Peyer's patch (tissue), 4 donors: Measurements from ENCODE around the gene KAT5. TPM values are rescaled to one million over a fixed set of nuclear protein-coding genes. Genes with fewer than 3 reads are reported as not detected.

Experiments
- DNase-seq, 3 donors: peaks; one replicate each; pipeline ENCODE4 v3.0.0-alpha.2; 2017 to 2019
- H3K27ac ChIP-seq, 4 donors: fragments of 200-600 bp; sonication (generic); one replicate each; pipeline ENCODE4 v1.5.1; 2016 to 2019
- H3K27me3 ChIP-seq, 2 donors: fragments of 200-600 bp; sonication (generic); one replicate each; pipeline ENCODE4 v1.5.1; 2019
- H3K36me3 ChIP-seq, 3 donors: fragments of 200-600 bp; sonication (generic); one replicate each; pipeline ENCODE4 v1.5.1; 2016 to 2019
- H3K4me1 ChIP-seq, 4 donors: fragments of 200-600 bp; sonication (generic); one replicate each; pipeline ENCODE4 v1.5.1; 2016 to 2019
- H3K4me3 ChIP-seq, 4 donors: fragments of 200-600 bp; sonication (generic); 1 replicate in 3 of 4; 2 replicates in 1 of 4; pipeline ENCODE4 v1.5.1; 2016 to 2019; ENCODE audit warnings: mild to moderate bottlenecking in 1 of 4
- H3K9me3 ChIP-seq, 4 donors: fragments of 200-600 bp; sonication (generic); one replicate each; pipeline ENCODE4 v1.5.1; 2016 to 2019; ENCODE audit warnings: mild to moderate bottlenecking in 1 of 4
- POLR2A ChIP-seq, 2 donors: fragments of 450-650 bp; IDR thresholded peaks; one replicate each; pipeline ENCODE4 v1.5.1; 2017; ENCODE audit warnings: antibody characterized with exemption in 2 of 2, mild to moderate bottlenecking in 2 of 2, moderate library complexity in 2 of 2
- total RNA-seq, 4 donors: library from RNA; depleted of rRNA; stranded (reverse); fragments of >200 nt; gene quantifications; one replicate each; pipeline ENCODE4 v1.1.0, GENCODE V29; 2016
- TF ChIP-seq, protein P1 (sequence below), 6 experiments: fragments of 450-650 bp in 4 of 6; fragments of 200-600 bp in 2 of 6; sonication (generic) in 1 of 6; IDR thresholded peaks; one replicate each; pipeline ENCODE4 v1.5.1; 2017 to 2019; ENCODE audit warnings: antibody characterized with exemption in 6 of 6, mild to moderate bottlenecking in 3 of 6, moderate library complexity in 1 of 6

Gene KAT5
- total RNA-seq, 4 donors from 2014 or later = 55.9 to 137 (median 80.3) TPM

- Histone ChIP-seq H3K27me3 (no peaks in the 10 kb centered on the region), H3K9me3 (no peaks in the 10 kb centered on the region), H3K4me3 (no peak overlapping the region), H3K4me1 (no peaks in the 10 kb centered on the region), H3K27ac (no peak overlapping the region), H3K36me3 (no peaks in the 10 kb centered on the region)
- DNase-seq = no peak
- TF ChIP-seq, protein P1, sequence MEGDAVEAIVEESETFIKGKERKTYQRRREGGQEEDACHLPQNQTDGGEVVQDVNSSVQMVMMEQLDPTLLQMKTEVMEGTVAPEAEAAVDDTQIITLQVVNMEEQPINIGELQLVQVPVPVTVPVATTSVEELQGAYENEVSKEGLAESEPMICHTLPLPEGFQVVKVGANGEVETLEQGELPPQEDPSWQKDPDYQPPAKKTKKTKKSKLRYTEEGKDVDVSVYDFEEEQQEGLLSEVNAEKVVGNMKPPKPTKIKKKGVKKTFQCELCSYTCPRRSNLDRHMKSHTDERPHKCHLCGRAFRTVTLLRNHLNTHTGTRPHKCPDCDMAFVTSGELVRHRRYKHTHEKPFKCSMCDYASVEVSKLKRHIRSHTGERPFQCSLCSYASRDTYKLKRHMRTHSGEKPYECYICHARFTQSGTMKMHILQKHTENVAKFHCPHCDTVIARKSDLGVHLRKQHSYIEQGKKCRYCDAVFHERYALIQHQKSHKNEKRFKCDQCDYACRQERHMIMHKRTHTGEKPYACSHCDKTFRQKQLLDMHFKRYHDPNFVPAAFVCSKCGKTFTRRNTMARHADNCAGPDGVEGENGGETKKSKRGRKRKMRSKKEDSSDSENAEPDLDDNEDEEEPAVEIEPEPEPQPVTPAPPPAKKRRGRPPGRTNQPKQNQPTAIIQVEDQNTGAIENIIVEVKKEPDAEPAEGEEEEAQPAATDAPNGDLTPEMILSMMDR (IDR thresholded peaks at IDR 0.05) = no peak
- TF ChIP-seq POLR2A (IDR thresholded peaks at IDR 0.05) = no peak
Observed at GRCh38 chr11:65736810-65737209, 24.8 kb downstream of the KAT5 start.

- Histone ChIP-seq H3K27ac (no peak overlapping the region), H3K27me3 (no peaks in the 10 kb centered on the region), H3K4me3 (no peak overlapping the region), H3K9me3 (no peaks in the 10 kb centered on the region), H3K4me1 (no peaks in the 10 kb centered on the region), H3K36me3 (no peaks in the 10 kb centered on the region)
- no peak for DNase-seq
- TF ChIP-seq, protein P1 (IDR thresholded peaks at IDR 0.05) = no peak
- no peak for TF ChIP-seq POLR2A (IDR thresholded peaks at IDR 0.05)
Observed at GRCh38 chr11:65739022-65739421, 27.0 kb downstream of the KAT5 start.

- H3K9me3 ChIP-seq = no peaks in the 10 kb centered on the region
- DNase-seq = no peak
- H3K27ac ChIP-seq = no peak overlapping the region
- no peaks in the 10 kb centered on the region for H3K27me3 ChIP-seq
- no peak overlapping the region for H3K4me3 ChIP-seq
- H3K36me3 ChIP-seq = no peaks in the 10 kb centered on the region
- no peak for TF ChIP-seq POLR2A (IDR thresholded peaks at IDR 0.05)
- TF ChIP-seq, protein P1 (IDR thresholded peaks at IDR 0.05) = no peak
- no peaks in the 10 kb centered on the region for H3K4me1 ChIP-seq
Observed at GRCh38 chr11:65741185-65741584, 29.1 kb downstream of the KAT5 start.

- Histone ChIP-seq H3K36me3 (no peaks in the 10 kb centered on the region), H3K9me3 (no peaks in the 10 kb centered on the region), H3K27ac (no peak overlapping the region), H3K4me1 (no peaks in the 10 kb centered on the region), H3K4me3 (no peak overlapping the region), H3K27me3 (no peaks in the 10 kb centered on the region)
- no peak for DNase-seq
- TF ChIP-seq POLR2A (IDR thresholded peaks at IDR 0.05) = no peak
- TF ChIP-seq, protein P1 (IDR thresholded peaks at IDR 0.05) = no peak
Observed at GRCh38 chr11:65742353-65742752, 30.3 kb downstream of the KAT5 start.

GRCh38 chr11:65743681-65744025 is 31.6 kb downstream of the KAT5 start:
- H3K4me1 ChIP-seq = no peaks in the 10 kb centered on the region
- no peak overlapping the region for H3K27ac ChIP-seq
- no peaks in the 10 kb centered on the region for H3K9me3 ChIP-seq
- DNase-seq = no peak
- H3K27me3 ChIP-seq = no peaks in the 10 kb centered on the region
- no peaks in the 10 kb centered on the region for H3K36me3 ChIP-seq
- TF ChIP-seq POLR2A (IDR thresholded peaks at IDR 0.05) = no peak
- TF ChIP-seq, protein P1 (IDR thresholded peaks at IDR 0.05) = no peak
- no peak overlapping the region for H3K4me3 ChIP-seq

GRCh38 chr11:65744026-65744698 is 32.1 kb downstream of the KAT5 start:
- no peaks in the 10 kb centered on the region for H3K9me3 ChIP-seq
- no peaks in the 10 kb centered on the region for H3K4me1 ChIP-seq
- H3K27ac ChIP-seq = no peak overlapping the region
- H3K36me3 ChIP-seq = no peaks in the 10 kb centered on the region
- DNase-seq = peak in 2 of 3 donors; percentile 53 to 56
- no peaks in the 10 kb centered on the region for H3K27me3 ChIP-seq
- H3K4me3 ChIP-seq = no peak overlapping the region
- no peak for TF ChIP-seq POLR2A (IDR thresholded peaks at IDR 0.05)
- TF ChIP-seq, protein P1 (IDR thresholded peaks at IDR 0.05) = peak in 3 of 6 experiments; percentile 37 to 49 (median 48)
